Measurements from ENCODE around the gene ZNF195. TPM values are rescaled to one million over a fixed set of nuclear protein-coding genes. Genes with fewer than 3 reads are reported as not detected.

The ZNF195 gene
- total RNA-seq, 1 donor from 2014 or later: 72.2 TPM

DNA sequence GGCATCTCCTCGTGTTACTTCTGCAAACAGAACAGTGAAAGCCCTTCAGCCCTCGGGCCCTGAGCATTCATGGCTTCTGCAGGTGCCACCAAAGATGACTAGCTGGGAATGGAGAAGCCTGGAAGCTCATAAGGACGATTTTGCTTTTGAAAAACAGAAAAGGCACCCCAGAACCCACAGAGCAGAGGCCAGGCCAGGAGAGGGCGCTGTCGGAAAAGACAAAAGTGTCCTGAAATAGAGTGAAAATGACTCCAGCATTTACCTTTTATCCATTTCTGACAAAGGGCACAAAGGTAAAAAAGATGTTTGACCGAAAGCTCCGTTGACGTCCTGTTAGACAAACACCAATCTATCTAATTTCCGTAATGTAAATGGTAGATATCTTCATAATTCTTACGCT is 37.6 kb downstream of the ZNF195 start:
- H3K27me3 ChIP-seq: no peaks in the 10 kb centered on the region
- TF ChIP-seq, protein P1, sequence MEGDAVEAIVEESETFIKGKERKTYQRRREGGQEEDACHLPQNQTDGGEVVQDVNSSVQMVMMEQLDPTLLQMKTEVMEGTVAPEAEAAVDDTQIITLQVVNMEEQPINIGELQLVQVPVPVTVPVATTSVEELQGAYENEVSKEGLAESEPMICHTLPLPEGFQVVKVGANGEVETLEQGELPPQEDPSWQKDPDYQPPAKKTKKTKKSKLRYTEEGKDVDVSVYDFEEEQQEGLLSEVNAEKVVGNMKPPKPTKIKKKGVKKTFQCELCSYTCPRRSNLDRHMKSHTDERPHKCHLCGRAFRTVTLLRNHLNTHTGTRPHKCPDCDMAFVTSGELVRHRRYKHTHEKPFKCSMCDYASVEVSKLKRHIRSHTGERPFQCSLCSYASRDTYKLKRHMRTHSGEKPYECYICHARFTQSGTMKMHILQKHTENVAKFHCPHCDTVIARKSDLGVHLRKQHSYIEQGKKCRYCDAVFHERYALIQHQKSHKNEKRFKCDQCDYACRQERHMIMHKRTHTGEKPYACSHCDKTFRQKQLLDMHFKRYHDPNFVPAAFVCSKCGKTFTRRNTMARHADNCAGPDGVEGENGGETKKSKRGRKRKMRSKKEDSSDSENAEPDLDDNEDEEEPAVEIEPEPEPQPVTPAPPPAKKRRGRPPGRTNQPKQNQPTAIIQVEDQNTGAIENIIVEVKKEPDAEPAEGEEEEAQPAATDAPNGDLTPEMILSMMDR (IDR thresholded peaks at IDR 0.05): peak; percentile 97
- no peak for TF ChIP-seq EZH2 (IDR thresholded peaks at IDR 0.05)
- H3K4me3 Mint-ChIP-seq: no peak overlapping the region
- H3K4me1 ChIP-seq: no peaks in the 10 kb centered on the region
- H3K36me3 Mint-ChIP-seq: peaks cover 9% of the 10 kb centered on the region
- peak overlapping the region; percentile 9 for H2AFZ ChIP-seq (replicated peaks)
- no peak overlapping the region for H3K27ac ChIP-seq
- H3K27me3 Mint-ChIP-seq (ENCODE audit: insufficient read depth, low read depth): peaks cover 6% of the 10 kb centered on the region
- H3K9me3 Mint-ChIP-seq: peaks cover 32% of the 10 kb centered on the region
- H3K36me3 ChIP-seq: no peaks in the 10 kb centered on the region
- H3K9ac ChIP-seq: no peak overlapping the region
- H3K27ac Mint-ChIP-seq: no peak overlapping the region
- DNase-seq (ENCODE audit: low spot score): peak; percentile 77
- H3K4me3 ChIP-seq: no peak overlapping the region
- H4K20me1 ChIP-seq (ENCODE audit: low read depth): no peaks in the 10 kb centered on the region
- H3K9me3 ChIP-seq (ENCODE audit: low read depth): no peaks in the 10 kb centered on the region
- no peaks in the 10 kb centered on the region for H3K4me1 Mint-ChIP-seq
- no peak overlapping the region for H3K4me2 ChIP-seq
- H3F3A ChIP-seq (ENCODE audit: low read depth): no peaks in the 10 kb centered on the region
- no peaks in the 10 kb centered on the region for H3K79me2 ChIP-seq (ENCODE audit: low read depth)

DNA sequence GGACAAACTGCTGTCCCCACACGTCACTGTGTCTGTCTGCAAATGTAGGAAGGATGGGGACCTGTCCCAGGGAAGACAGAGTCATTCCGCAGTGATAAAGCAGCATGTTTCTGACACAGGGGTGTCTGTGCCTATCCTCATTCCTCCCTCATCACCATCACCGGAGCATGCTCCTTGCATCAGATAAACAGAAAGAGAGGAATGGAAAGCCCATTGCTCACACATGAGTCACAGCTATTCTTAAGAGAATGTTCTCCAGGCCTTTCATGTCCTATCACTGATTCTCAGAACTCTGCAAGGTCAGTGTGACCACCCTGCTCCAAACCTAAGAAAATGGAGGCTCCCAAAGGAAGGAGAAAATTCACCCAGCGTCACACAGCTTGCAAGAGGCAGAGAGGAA is 38.9 kb downstream of the ZNF195 start:
- H3K9me3 ChIP-seq (ENCODE audit: low read depth): no peaks in the 10 kb centered on the region
- H2AFZ ChIP-seq (replicated peaks): no peak overlapping the region
- no peak overlapping the region for H3K4me2 ChIP-seq
- peaks cover 24% of the 10 kb centered on the region for H3K9me3 Mint-ChIP-seq
- no peaks in the 10 kb centered on the region for H3K79me2 ChIP-seq (ENCODE audit: low read depth)
- H3K36me3 ChIP-seq: no peaks in the 10 kb centered on the region
- H3K27ac ChIP-seq: no peak overlapping the region
- no peak for TF ChIP-seq EZH2phosphoT487 (IDR thresholded peaks at IDR 0.05)
- TF ChIP-seq, protein P1 (IDR thresholded peaks at IDR 0.05): no peak
- no peak for TF ChIP-seq EZH2 (IDR thresholded peaks at IDR 0.05)
- H3K9ac ChIP-seq: no peak overlapping the region
- DNase-seq (ENCODE audit: low spot score): no peak
- H3K4me1 ChIP-seq: no peaks in the 10 kb centered on the region
- no peaks in the 10 kb centered on the region for H3K4me1 Mint-ChIP-seq
- H3K27ac Mint-ChIP-seq: no peak overlapping the region
- H3K4me3 Mint-ChIP-seq: no peak overlapping the region
- no peaks in the 10 kb centered on the region for H4K20me1 ChIP-seq (ENCODE audit: low read depth)
- H3K27me3 Mint-ChIP-seq (ENCODE audit: insufficient read depth, low read depth): peaks cover 2% of the 10 kb centered on the region
- H3K4me3 ChIP-seq: no peak overlapping the region
- no peaks in the 10 kb centered on the region for H3F3A ChIP-seq (ENCODE audit: low read depth)
- H3K36me3 Mint-ChIP-seq: peaks cover 5% of the 10 kb centered on the region
- H3K27me3 ChIP-seq: no peaks in the 10 kb centered on the region

- Histone ChIP-seq H2AFZ (replicated peaks) (no peak overlapping the region), H3K79me2 (ENCODE audit: low read depth) (no peaks in the 10 kb centered on the region), H3K27ac (no peak overlapping the region), H3K9me3 (ENCODE audit: low read depth) (no peaks in the 10 kb centered on the region), H3K9ac (no peak overlapping the region), H3K36me3 (no peaks in the 10 kb centered on the region), H4K20me1 (ENCODE audit: low read depth) (no peaks in the 10 kb centered on the region), H3K4me2 (no peak overlapping the region), H3K27me3 (no peaks in the 10 kb centered on the region), H3K4me3 (no peak overlapping the region), H3K4me1 (no peaks in the 10 kb centered on the region), H3F3A (ENCODE audit: low read depth) (no peaks in the 10 kb centered on the region)
- Mint-ChIP-seq H3K4me3 (no peak overlapping the region), H3K36me3 (peaks cover 4% of the 10 kb centered on the region), H3K27me3 (ENCODE audit: insufficient read depth, low read depth) (peaks cover 2% of the 10 kb centered on the region), H3K4me1 (no peaks in the 10 kb centered on the region), H3K27ac (no peak overlapping the region), H3K9me3 (peaks cover 21% of the 10 kb centered on the region)
- TF ChIP-seq EZH2phosphoT487 (IDR thresholded peaks at IDR 0.05) (no peak), EZH2 (IDR thresholded peaks at IDR 0.05) (no peak)
- TF ChIP-seq, protein P1 (IDR thresholded peaks at IDR 0.05): no peak
- no peak for DNase-seq (ENCODE audit: low spot score)
These were observed 39.7 kb downstream of the ZNF195 start for GRCh38 chr11:3339340-3339624.

Data from neural progenitor cell (in vitro differentiated cells).